SU-DHL-6 (cell line): Measurements from ENCODE around the gene VPS13D.

ENCODE experiments used
- CTCF ChIP-seq: fragments of 200-600 bp; sonication (generic); IDR thresholded peaks from one replicate; pipeline ENCODE4 v1.5.1; 2017; ENCODE audit warnings: antibody characterized with exemption, mild to moderate bottlenecking, low read length, moderate library complexity; ENCODE audit not compliant: insufficient read depth, poor library complexity, severe bottlenecking
- EZH2phosphoT487 ChIP-seq: fragments of 200-600 bp; sonication (generic), shearing (Covaris generic); conservative IDR thresholded peaks from 2 replicates; pipeline ENCODE4 v1.6.1; 2018; ENCODE audit warnings: mild to moderate bottlenecking, antibody characterized with exemption, low read length, moderate library complexity, mixed read lengths

- TF ChIP-seq CTCF, result no peak
- TF ChIP-seq EZH2phosphoT487, result no peak
These were observed 50.1 kb downstream of the VPS13D start for GRCh38 chr1:12279728-12280464.
